Neutrophil (primary cell): ENCODE results near the gene TMC8.

Experiments used
- H3K27ac ChIP-seq: fragments of 200-600 bp; sonication (generic); 2 replicates; pipeline ENCODE4 v1.5.1; 2016; ENCODE audit warnings: mild to moderate bottlenecking, moderate library complexity
- H3K27me3 ChIP-seq: fragments of 200-600 bp; sonication (generic); 2 replicates; pipeline ENCODE4 v1.6.0; 2016; ENCODE audit warnings: mild to moderate bottlenecking
- H3K36me3 ChIP-seq: fragments of 200-600 bp; sonication (generic); 2 replicates; pipeline ENCODE4 v1.5.1; 2017
- H3K4me1 ChIP-seq, 2 experiments: fragments of 200-600 bp in 1 of 2; sonication (generic) in 1 of 2; 1 replicate in 1 of 2; 2 replicates in 1 of 2; pipeline versions ENCODE4 v1.5.1 to v1.6.1; 2013 to 2016; ENCODE audit warnings: low read depth in 1 of 2, low read length in 1 of 2, mild to moderate bottlenecking in 1 of 2, moderate library complexity in 1 of 2; ENCODE audit not compliant: control insufficient read depth in 1 of 2, insufficient read depth in 1 of 2
- H3K4me3 ChIP-seq, 2 experiments: fragments of 200-600 bp in 1 of 2; sonication (generic) in 1 of 2; 1 replicate in 1 of 2; 2 replicates in 1 of 2; pipeline ENCODE4 v1.5.1; 2013 to 2016; ENCODE audit warnings: low read depth in 1 of 2, low read length in 1 of 2, mild to moderate bottlenecking in 1 of 2, moderate library complexity in 1 of 2
- H3K9me3 ChIP-seq: fragments of 200-600 bp; sonication (generic); 2 replicates; pipeline ENCODE4 v1.5.1; 2016
- CTCF ChIP-seq: fragments of 200-600 bp; sonication (generic); IDR thresholded peaks from 2 replicates; pipeline ENCODE4 v1.5.1; 2016; ENCODE audit warnings: antibody characterized with exemption

Gene TMC8

DNA sequence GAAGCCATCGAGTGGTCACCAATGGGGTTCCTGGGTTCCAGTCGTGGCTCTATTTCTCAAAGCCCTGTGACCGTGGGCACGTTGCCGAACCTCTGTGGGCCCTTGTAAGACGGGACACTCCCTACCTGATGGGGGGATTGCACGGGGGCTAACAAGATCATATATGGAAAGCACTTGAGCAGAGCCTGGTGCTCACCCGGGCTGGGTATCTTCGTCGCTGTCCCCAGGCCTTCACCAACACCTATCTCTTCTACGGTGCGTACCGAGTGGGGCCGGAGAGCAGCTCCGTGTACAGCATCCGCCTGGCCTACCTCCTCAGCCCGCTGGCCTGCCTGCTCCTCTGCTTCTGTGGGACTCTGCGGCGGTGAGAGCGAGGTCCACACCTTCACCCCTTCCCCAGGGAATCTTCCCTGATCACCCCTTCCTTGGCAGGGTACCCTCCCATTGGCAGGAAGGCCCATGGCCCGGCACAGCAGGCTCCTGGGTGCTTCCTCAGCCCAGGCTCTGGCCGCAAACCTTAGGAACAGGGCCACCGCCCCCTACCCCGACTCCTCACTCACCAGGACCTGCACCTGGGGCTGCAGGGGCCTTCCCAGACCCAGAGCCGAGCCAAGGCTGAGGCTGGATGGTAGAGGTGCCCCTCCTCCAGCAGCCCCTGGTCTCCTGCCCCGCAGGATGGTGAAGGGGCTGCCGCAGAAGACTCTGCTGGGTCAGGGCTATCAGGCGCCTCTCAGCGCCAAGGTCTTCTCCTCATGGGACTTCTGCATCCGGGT lies 2.8 kb downstream of the TMC8 start:
- Histone ChIP-seq H3K4me3 (peak overlapping the region; percentile 80 to 87), H3K27me3 (no peaks in the 10 kb centered on the region), H3K27ac (peak overlapping the region; percentile 98), H3K4me1 (peaks cover 92 to 94% of the 10 kb centered on the region in 2 experiments), H3K36me3 (peaks cover 47% of the 10 kb centered on the region), H3K9me3 (no peaks in the 10 kb centered on the region)
- TF ChIP-seq CTCF: no peak

- TF ChIP-seq CTCF: peak; percentile 86
- Histone ChIP-seq H3K4me3 (peak overlapping the region; percentile 4 to 87), H3K27ac (peak overlapping the region; percentile 98), H3K4me1 (peaks cover 95 to 96% of the 10 kb centered on the region in 2 experiments), H3K36me3 (peaks cover 54% of the 10 kb centered on the region), H3K27me3 (no peaks in the 10 kb centered on the region), H3K9me3 (no peaks in the 10 kb centered on the region)
Measured at GRCh38 chr17:78133971-78134898, 3.7 kb downstream of the TMC8 start.

DNA sequence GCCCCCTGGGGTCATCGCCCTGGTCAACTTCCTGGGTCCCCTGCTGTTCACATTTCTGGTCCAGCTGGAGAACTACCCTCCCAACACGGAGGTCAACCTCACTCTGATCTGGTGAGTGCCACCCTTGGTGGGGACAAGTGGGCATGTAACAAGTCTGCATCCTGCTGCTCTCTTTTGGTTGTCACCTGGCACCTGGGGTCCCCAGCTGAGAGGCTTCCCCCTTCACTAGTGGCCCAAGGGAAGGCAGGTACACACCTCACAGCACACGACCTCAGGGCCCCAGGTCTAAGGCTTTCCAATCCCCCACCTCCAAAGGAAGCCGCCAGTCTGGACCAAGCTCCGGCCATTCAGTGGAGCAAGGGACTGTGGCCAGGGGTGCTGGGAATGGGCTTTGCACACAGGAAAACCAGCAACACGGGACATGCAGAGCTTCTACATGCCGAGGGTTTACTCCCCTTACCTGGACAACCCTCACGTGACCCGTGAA lies 4.4 kb downstream of the TMC8 start:
- Histone ChIP-seq H3K4me1 (peaks cover 95 to 96% of the 10 kb centered on the region in 2 experiments), H3K27ac (peak overlapping the region; percentile 98), H3K27me3 (no peaks in the 10 kb centered on the region), H3K36me3 (peaks cover 54% of the 10 kb centered on the region), H3K4me3 (peak overlapping the region in 1 of 2 experiments; percentile 87), H3K9me3 (no peaks in the 10 kb centered on the region)
- TF ChIP-seq CTCF: no peak

GRCh38 chr17:78135858-78136500 lies 5.4 kb downstream of the TMC8 start:
- peaks cover 58% of the 10 kb centered on the region for H3K36me3 ChIP-seq
- H3K27ac ChIP-seq: peak overlapping the region; percentile 98
- H3K4me3 ChIP-seq: no peak overlapping the region
- TF ChIP-seq CTCF: no peak
- no peaks in the 10 kb centered on the region for H3K9me3 ChIP-seq
- no peaks in the 10 kb centered on the region for H3K27me3 ChIP-seq
- peaks cover 93 to 98% of the 10 kb centered on the region in 2 experiments for H3K4me1 ChIP-seq
